PC-9 (cell line): ENCODE measurements around the gene GALR2. TPM values are rescaled to one million over a fixed set of nuclear protein-coding genes. Genes with fewer than 3 reads are reported as not detected.

Experiments
- BruUV-seq: library from RNA; stranded (reverse); fragments of 400-500 nt; replicated peaks from 2 replicates; lab custom pipeline; 2021; lab: Mats Ljungman, UMichigan
- CTCF ChIA-PET: fragments of 300-600 bp; sonication (Branson Sonifier 250); formaldehyde crosslinking; loops from one replicate; lab custom pipeline; 2022; ENCODE audit warnings: antibody characterized with exemption; lab: Charles Lee
- POLR2A ChIA-PET: fragments of 300-600 bp; sonication (Branson Sonifier 250); formaldehyde crosslinking; loops from one replicate; lab custom pipeline; 2022; ENCODE audit warnings: antibody characterized with exemption; ENCODE audit not compliant: unreplicated experiment; lab: Charles Lee
- DNase-seq, 2 experiments: peaks; one replicate each; pipeline versions ENCODE4 v3.0.0 to v3.0.0-alpha.2; 2015 to 2022; ENCODE audit warnings: mixed read lengths in 1 of 2
- H2AFZ ChIP-seq: fragments of 200-600 bp; sonication (generic); 2 replicates; pipeline ENCODE4 v1.8.1; 2017; ENCODE audit warnings: antibody characterized with exemption
- H3F3A ChIP-seq: fragments of 200-600 bp; sonication (generic); 2 replicates; pipeline ENCODE4 v1.8.1; 2017; ENCODE audit warnings: antibody characterized with exemption, mild to moderate bottlenecking, low read depth; ENCODE audit not compliant: insufficient read depth
- H3K27ac ChIP-seq: fragments of 200-600 bp; sonication (generic); 2 replicates; pipeline ENCODE4 v1.6.1; 2016; ENCODE audit warnings: mixed run types
- H3K27me3 ChIP-seq: fragments of 200-600 bp; sonication (generic); 2 replicates; pipeline ENCODE4 v1.6.1; 2016; ENCODE audit warnings: low read depth, mixed run types; ENCODE audit not compliant: insufficient read depth
- H3K36me3 ChIP-seq: fragments of 200-600 bp; sonication (generic); 2 replicates; pipeline ENCODE4 v1.6.1; 2016; ENCODE audit warnings: low read depth, mixed run types
- H3K4me1 ChIP-seq: fragments of 200-600 bp; sonication (generic); replicated peaks from 2 replicates; pipeline ENCODE4 v1.6.1; 2016; ENCODE audit warnings: mixed run types; ENCODE audit not compliant: insufficient read depth
- H3K4me2 ChIP-seq: fragments of 200-600 bp; sonication (generic); 2 replicates; pipeline ENCODE4 v1.6.1; 2017; ENCODE audit warnings: mixed run types
- H3K4me3 ChIP-seq: fragments of 200-600 bp; sonication (generic); 2 replicates; pipeline ENCODE4 v1.6.1; 2016; ENCODE audit warnings: mixed run types
- H3K79me2 ChIP-seq: fragments of 200-600 bp; sonication (generic); 2 replicates; pipeline ENCODE4 v1.6.1; 2017; ENCODE audit warnings: low read depth, mixed run types
- H3K9me2 ChIP-seq: fragments of 200-600 bp; sonication (generic); 2 replicates; pipeline ENCODE4 v1.8.1; 2017; ENCODE audit warnings: mild to moderate bottlenecking; ENCODE audit not compliant: insufficient read depth
- H3K9me3 ChIP-seq: fragments of 200-600 bp; sonication (generic); 2 replicates; pipeline ENCODE4 v1.8.1; 2016; ENCODE audit warnings: low read depth; ENCODE audit not compliant: insufficient read depth
- H4K20me1 ChIP-seq: fragments of 200-600 bp; sonication (generic); 2 replicates; pipeline ENCODE4 v1.8.1; 2017; ENCODE audit not compliant: insufficient read depth
- CTCF ChIP-seq: fragments of 200-600 bp; sonication (generic); conservative IDR thresholded peaks from 2 replicates; pipeline ENCODE4 v1.6.1; 2017; ENCODE audit warnings: mixed run types, antibody characterized with exemption, mild to moderate bottlenecking, moderate library complexity
- EZH2 ChIP-seq: fragments of 200-600 bp; sonication (generic); IDR thresholded peaks from 2 replicates; pipeline ENCODE4 v1.8.0; 2017; ENCODE audit warnings: antibody characterized with exemption, low read depth
- intact Hi-C: fragments of 100-400 bp; cut with micrococcal nuclease; formaldehyde crosslinking; loops from one replicate; pipeline ENCODE4 v1.10.0; 2022; ENCODE audit not compliant: unreplicated experiment
- total RNA-seq: library from RNA; stranded (reverse); gene quantifications from 2 replicates; pipeline ENCODE4 v1.2.3, GENCODE V29; 2021

Gene GALR2
- total RNA-seq, 1 experiment from 2014 or later: 3.0 TPM

DNA sequence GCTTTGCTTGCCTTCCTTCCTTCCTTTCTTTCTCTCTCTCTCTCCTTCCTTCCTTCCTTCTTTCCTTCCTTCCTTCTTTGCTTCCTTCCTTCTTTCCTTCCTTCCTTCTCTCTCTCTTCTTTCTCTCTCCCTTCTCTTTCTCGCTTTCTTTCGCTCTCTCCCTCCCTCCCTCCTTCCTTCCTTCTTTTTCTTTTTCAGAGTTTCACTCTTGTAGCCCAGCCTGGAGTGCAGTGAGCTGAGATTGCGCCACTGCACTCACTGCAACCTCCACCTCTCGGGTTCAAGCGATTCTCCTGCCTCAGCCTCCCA lies 48.6 kb downstream of the GALR2 start:
- no peak for DNase-seq
- CTCF ChIA-PET: interaction anchor here (0.7 to 1.5 kb wide), 7 partner anchors 10 to 242 kb away, joined by 4 to 16 read pairs (median 5); no protein-coding TSS in a partner anchor
- Histone ChIP-seq H3K27ac (no peak overlapping the region), H3F3A (no peaks in the 10 kb centered on the region; the same call in 1 of the 2 replicates), H3K4me3 (no peak overlapping the region), H3K36me3 (no peaks in the 10 kb centered on the region), H3K27me3 (no peaks in the 10 kb centered on the region), H3K9me3 (no peaks in the 10 kb centered on the region), H3K79me2 (no peaks in the 10 kb centered on the region), H2AFZ (no peak overlapping the region), H3K4me1 (no peaks in the 10 kb centered on the region), H3K9me2 (no peaks in the 10 kb centered on the region), H4K20me1 (no peaks in the 10 kb centered on the region), H3K4me2 (no peak overlapping the region)
- TF ChIP-seq CTCF: no peak
- TF ChIP-seq EZH2: no peak
- BruUV-seq: no TSS peak
- intact Hi-C loops: loop anchor here (1.0 to 5.0 kb wide), 2 partner anchors 59 to 216 kb away; no protein-coding TSS in a partner anchor
- POLR2A ChIA-PET: no interaction called here

DNA sequence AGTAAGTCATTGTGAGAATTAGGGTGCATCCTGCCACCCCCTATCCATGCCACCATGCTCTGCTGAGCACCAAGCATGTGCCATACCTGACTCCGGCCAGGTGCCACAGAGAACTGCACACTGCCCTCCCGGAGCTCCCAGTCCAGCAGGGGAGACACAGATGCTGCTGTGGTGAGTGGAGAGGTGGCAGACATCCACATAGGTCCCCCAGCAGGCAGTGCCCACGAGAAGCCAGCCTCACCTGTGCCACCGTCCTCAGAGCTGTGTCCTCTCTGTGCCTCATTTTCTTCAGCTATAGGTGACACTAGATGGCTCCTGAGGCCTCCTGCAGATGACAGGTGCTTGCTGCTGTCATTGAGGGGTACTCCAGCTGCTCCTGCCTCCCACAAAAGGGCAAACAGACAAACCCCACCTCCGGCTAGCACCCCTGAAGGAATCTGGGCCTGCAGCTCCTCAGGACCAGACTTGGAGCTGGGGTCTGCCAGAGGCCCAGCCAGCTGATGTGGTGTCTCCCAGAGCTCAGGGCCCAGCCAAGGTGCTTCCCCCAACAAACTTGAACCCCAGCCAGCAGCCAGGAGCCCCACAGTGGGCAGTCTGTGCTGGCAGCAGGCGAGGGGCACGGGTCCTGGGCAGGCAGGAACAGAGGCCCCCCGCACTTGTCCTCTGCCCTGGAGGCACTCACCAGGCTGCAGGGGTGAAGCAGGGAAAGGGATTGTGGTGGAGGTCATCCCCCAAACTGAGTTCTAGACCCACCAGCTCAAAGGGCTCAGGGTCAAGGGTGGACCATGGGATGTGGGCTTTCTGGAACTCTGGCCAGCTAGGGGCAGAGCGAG lies 49.4 kb downstream of the GALR2 start:
- H3K9me2 ChIP-seq: no peaks in the 10 kb centered on the region
- H3K4me2 ChIP-seq: no peak overlapping the region
- no peaks in the 10 kb centered on the region; the same call in 1 of the 2 replicates for H3F3A ChIP-seq
- H3K27me3 ChIP-seq: no peaks in the 10 kb centered on the region
- H4K20me1 ChIP-seq: no peaks in the 10 kb centered on the region
- no peak overlapping the region for H2AFZ ChIP-seq
- H3K36me3 ChIP-seq: no peaks in the 10 kb centered on the region
- H3K4me3 ChIP-seq: no peak overlapping the region
- intact Hi-C loops: loop anchor here (1.0 to 5.0 kb wide), 2 partner anchors 58 to 217 kb away; no protein-coding TSS in a partner anchor
- no peak overlapping the region for H3K27ac ChIP-seq
- ChIA-PET POLR2A (interaction anchor here (1.2 kb wide), 1 partner anchor 23 kb away, joined by 7 read pairs; no protein-coding TSS in a partner anchor), CTCF (interaction anchor here (0.6 to 1.2 kb wide), 8 partner anchors 9 to 242 kb away, joined by 3 to 16 read pairs (median 5); no protein-coding TSS in a partner anchor)
- no peak for TF ChIP-seq CTCF
- no peak for TF ChIP-seq EZH2
- no peak for DNase-seq
- H3K9me3 ChIP-seq: no peaks in the 10 kb centered on the region
- H3K79me2 ChIP-seq: no peaks in the 10 kb centered on the region
- no TSS peak for BruUV-seq
- no peaks in the 10 kb centered on the region for H3K4me1 ChIP-seq

DNA sequence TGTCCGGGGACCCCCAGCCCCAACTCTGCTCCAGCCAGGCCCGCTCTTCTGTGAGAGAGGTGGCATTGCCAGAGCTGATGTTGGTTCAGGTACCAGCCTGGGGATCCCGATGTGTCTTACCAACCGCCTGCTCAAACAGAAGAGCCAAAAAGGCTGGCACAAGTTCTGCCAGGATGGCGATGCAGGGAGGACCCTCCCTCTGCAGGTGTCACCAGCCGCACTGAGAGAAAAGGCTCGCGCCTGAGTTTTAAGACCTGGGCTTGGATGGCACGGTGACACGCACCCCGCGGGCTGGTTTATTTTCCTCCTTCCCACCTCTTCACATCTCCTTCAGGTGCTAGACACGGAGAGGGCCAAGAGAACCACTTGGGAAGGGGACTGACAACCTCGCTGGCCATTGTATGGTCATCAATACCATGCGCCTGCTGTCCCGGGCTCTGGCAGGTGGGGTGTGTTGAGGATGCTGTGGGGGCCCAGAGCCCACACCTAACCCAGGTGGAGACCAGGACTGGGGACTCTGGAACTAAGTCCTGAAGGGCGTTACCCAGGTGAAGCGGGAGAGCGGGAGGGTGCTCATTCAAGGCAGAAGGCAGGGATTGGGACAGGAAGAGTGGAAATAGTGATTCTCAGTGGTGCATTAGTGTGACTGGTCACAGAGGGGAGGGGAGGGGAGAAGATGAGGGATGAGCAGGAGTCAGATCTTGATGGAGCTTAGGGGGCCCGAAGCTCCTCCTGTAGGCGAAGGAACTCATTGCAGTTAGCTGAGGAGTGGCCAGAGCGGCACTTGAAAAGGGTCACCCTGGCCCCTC lies 50.2 kb downstream of the GALR2 start:
- H3K36me3 ChIP-seq: no peaks in the 10 kb centered on the region
- TF ChIP-seq EZH2: no peak
- TF ChIP-seq CTCF: no peak
- H3K79me2 ChIP-seq: no peaks in the 10 kb centered on the region
- no peaks in the 10 kb centered on the region for H3K9me3 ChIP-seq
- no TSS peak for BruUV-seq
- no peaks in the 10 kb centered on the region for H3K9me2 ChIP-seq
- CTCF ChIA-PET: interaction anchor here (1.2 kb wide), 1 partner anchor 8 kb away, joined by 8 read pairs; no protein-coding TSS in a partner anchor
- no peak overlapping the region for H2AFZ ChIP-seq
- no peaks in the 10 kb centered on the region for H3K27me3 ChIP-seq
- no peak for DNase-seq
- H3K4me3 ChIP-seq: no peak overlapping the region
- intact Hi-C loops: loop anchor here (5.0 kb wide), 1 partner anchor 217 kb away; no protein-coding TSS in a partner anchor
- no peaks in the 10 kb centered on the region; the same call in 1 of the 2 replicates for H3F3A ChIP-seq
- no peaks in the 10 kb centered on the region for H4K20me1 ChIP-seq
- H3K4me2 ChIP-seq: no peak overlapping the region
- POLR2A ChIA-PET: interaction anchor here (1.2 kb wide), 1 partner anchor 22 kb away, joined by 7 read pairs; no protein-coding TSS in a partner anchor
- H3K4me1 ChIP-seq: no peaks in the 10 kb centered on the region
- no peak overlapping the region for H3K27ac ChIP-seq
